Prostate gland (tissue), 2 donors: ENCODE results near the gene GTF2IRD1. TPM values are rescaled to one million over a fixed set of nuclear protein-coding genes. Genes with fewer than 3 reads are reported as not detected.

Experiments
- DNase-seq: peaks from one replicate; pipeline ENCODE4 v3.0.0-alpha.2; 2019; ENCODE audit warnings: low spot score
- H3K27ac ChIP-seq, 2 donors: fragments of 200-600 bp; sonication (generic); 2 replicates each; pipeline ENCODE4 v1.5.1; 2017 to 2019
- H3K27me3 ChIP-seq: fragments of 200-600 bp; sonication (generic); replicated peaks from 2 replicates; pipeline ENCODE4 v1.5.1; 2019; ENCODE audit not compliant: insufficient read depth
- H3K36me3 ChIP-seq, 2 donors: fragments of 200-600 bp; sonication (generic); 1 replicate in 1 of 2; 2 replicates in 1 of 2; pipeline versions ENCODE4 v1.5.1 to v1.8.1; 2017 to 2019
- H3K4me1 ChIP-seq: fragments of 200-600 bp; sonication (generic); replicated peaks from 2 replicates; pipeline ENCODE4 v1.5.1; 2019
- H3K4me3 ChIP-seq, 2 donors: fragments of 200-600 bp; sonication (generic); 2 replicates each; pipeline ENCODE4 v1.5.1; 2017 to 2019
- H3K9me3 ChIP-seq: fragments of 200-600 bp; sonication (generic); 2 replicates; pipeline ENCODE4 v1.5.1; 2017
- POLR2A ChIP-seq: fragments of 450-650 bp; IDR thresholded peaks from one replicate; pipeline ENCODE4 v1.6.1; 2016; ENCODE audit warnings: antibody characterized with exemption, mild to moderate bottlenecking
- POLR2AphosphoS5 ChIP-seq: sonication (generic); formaldehyde crosslinking; IDR thresholded peaks from one replicate; pipeline ENCODE4 v1.6.1; 2017; ENCODE audit warnings: antibody characterized with exemption
- WGBS: methylation state at CpG from one replicate; pipeline ENCODE4 v1.1.5; 2018; 5-methylcytosine and 5-hydroxymethylcytosine counted together
- intact Hi-C: fragments of 100-400 bp; cut with DNase I; formaldehyde crosslinking; loops from one replicate; pipeline ENCODE4 v1.14.2; 2022
- total RNA-seq, 2 donors: library from RNA; depleted of rRNA; stranded (reverse); fragments of >200 nt; gene quantifications; one replicate each; pipeline ENCODE4 v1.1.0, GENCODE V29; 2016
- TF ChIP-seq, protein P1 (sequence below), 4 experiments: fragments of 200-600 bp in 2 of 4; fragments of 450-650 bp in 2 of 4; sonication (generic) in 2 of 4; IDR thresholded peaks; 1 replicate in 3 of 4; 2 replicates in 1 of 4; pipeline ENCODE4 v1.5.1; 2016 to 2019; ENCODE audit warnings: antibody characterized with exemption in 4 of 4, mild to moderate bottlenecking in 2 of 4, moderate library complexity in 2 of 4

GTF2IRD1 gene
- total RNA-seq, 2 donors from 2014 or later: 24.0 to 36.6 TPM

DNA sequence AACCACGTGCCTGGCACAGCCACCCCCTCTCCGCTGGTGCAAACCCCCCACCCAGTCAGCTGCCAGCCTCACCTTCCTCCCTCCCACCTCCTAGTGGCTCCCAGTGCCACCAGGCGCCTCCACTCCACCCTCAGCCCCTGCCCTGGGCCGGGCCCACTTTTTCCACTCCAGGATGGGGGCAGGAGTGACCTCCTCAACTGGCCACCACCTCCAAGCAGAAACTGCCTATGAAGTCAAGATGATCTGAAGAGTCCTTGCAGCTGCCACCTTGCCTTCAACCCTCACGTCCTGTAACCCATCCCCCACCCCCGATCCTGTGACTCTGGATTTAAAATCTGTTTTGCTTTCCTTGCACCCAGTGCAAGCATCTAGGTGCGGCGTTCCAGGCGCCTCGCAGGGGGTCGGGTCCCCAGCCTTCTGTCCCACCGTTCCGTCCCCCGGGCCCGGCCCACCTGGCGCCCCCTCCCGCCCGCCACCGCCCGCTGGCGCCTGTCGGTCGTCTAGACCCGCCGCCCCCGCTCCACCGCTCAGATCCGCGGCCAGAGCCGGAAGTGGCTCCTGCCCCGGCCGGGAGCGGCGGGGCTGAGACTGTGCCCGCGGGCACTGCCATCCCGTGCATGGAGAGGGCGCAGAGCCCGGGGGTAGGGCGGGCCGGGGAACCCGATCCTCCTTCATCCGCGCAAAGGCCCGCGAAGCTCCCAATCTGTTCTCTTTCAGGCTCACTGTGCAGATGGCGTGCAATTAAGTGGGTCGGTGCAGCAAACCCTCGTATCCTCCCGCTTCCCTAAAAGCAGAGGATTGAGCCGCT lies 152.6 kb downstream of the GTF2IRD1 start:
- H3K27ac ChIP-seq: peak overlapping the region; percentile 69 to 78
- intact Hi-C loops: no loop called here
- H3K27me3 ChIP-seq: no peaks in the 10 kb centered on the region
- H3K9me3 ChIP-seq: no peaks in the 10 kb centered on the region
- peaks cover 6% of the 10 kb centered on the region for H3K4me1 ChIP-seq
- DNase-seq: peak; percentile 42
- no peaks in the 10 kb centered on the region for H3K36me3 ChIP-seq
- TF ChIP-seq POLR2AphosphoS5 (no peak), POLR2A (no peak)
- TF ChIP-seq, protein P1, sequence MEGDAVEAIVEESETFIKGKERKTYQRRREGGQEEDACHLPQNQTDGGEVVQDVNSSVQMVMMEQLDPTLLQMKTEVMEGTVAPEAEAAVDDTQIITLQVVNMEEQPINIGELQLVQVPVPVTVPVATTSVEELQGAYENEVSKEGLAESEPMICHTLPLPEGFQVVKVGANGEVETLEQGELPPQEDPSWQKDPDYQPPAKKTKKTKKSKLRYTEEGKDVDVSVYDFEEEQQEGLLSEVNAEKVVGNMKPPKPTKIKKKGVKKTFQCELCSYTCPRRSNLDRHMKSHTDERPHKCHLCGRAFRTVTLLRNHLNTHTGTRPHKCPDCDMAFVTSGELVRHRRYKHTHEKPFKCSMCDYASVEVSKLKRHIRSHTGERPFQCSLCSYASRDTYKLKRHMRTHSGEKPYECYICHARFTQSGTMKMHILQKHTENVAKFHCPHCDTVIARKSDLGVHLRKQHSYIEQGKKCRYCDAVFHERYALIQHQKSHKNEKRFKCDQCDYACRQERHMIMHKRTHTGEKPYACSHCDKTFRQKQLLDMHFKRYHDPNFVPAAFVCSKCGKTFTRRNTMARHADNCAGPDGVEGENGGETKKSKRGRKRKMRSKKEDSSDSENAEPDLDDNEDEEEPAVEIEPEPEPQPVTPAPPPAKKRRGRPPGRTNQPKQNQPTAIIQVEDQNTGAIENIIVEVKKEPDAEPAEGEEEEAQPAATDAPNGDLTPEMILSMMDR (IDR thresholded peaks at IDR 0.05): no peak
- peak overlapping the region; percentile 30 to 32 for H3K4me3 ChIP-seq
- 10% methylated on average over 37 of the region's 51 CpGs for WGBS

DNA sequence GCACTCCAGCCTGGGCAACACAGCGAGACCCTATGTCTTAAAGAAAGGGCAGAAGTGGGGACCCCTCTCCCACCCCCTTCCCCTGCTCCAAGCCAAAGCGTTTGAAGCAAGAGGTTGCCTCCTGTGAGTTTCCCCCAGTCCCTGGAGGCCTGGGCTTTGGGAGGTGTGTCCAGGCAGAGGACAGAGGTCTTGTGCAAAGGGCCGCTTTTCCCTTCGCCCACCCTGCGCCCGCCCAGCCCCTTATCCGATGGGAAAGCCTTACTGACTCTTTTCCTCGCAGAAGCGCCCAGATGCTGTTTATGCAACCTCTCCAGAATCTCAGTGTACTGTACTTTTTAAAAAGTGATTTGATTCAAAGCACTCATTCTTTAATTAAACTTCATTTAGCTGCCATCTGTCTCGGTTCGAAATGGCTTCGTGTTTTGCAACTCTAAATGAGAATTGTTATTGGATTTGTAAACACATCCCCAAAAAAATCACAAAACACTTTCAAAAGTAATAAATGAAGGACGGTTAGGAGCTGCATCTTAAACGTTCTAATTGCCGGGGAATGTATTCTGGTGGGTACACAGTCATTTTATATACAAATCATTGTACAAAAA lies 153.3 kb downstream of the GTF2IRD1 start:
- intact Hi-C loops: no loop called here
- no peak for TF ChIP-seq POLR2AphosphoS5
- 60% methylated on average over 15 of the region's 15 CpGs for WGBS
- Histone ChIP-seq H3K4me1 (peaks cover 6% of the 10 kb centered on the region), H3K4me3 (peak overlapping the region; percentile 30 to 32), H3K27me3 (no peaks in the 10 kb centered on the region), H3K36me3 (no peaks in the 10 kb centered on the region), H3K27ac (peak overlapping the region; percentile 69 to 78), H3K9me3 (no peaks in the 10 kb centered on the region)
- no peak for DNase-seq

DNA sequence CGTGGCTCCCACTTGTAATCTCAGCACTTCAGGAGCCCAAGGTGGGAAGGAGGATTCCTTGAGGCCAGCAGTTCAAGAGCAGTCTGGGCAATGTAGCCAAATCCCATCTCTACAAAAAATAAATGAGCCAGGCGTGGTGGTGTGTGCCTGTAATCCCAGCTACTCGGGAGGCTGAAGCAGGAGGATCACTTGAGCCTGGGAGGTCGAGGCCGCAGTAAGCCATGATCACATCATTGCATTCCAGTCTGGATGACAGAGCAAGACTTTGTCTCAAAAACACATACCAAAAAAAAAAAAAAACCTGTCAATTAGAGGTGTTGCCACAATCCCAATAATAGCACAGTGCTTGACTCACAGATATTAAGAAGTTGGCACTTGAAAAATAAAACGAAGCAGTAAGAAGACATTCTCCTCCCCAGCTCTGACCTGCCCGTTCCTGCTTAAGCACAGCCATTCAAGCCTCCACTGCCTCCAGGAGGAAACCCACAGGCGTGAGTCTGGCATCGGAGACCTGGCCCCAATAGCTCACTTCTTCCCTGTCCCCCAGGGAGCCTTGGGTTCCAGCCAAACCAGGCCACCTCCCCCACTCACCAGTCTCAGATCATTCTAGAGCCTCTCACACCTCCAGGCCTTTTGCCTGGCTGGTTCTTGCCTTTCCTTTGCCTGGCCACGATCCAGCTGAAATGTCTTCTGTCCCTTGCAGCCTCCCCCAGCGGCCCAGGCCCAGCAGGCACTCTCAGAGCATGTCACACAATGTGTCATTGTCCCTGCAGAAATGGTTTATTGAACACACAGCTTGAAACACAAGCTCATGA lies 158.5 kb downstream of the GTF2IRD1 start:
- Histone ChIP-seq H3K27ac (peak overlapping the region in 1 of 2 donors; percentile 48), H3K4me3 (no peak overlapping the region), H3K4me1 (no peaks in the 10 kb centered on the region), H3K9me3 (no peaks in the 10 kb centered on the region), H3K36me3 (no peaks in the 10 kb centered on the region), H3K27me3 (no peaks in the 10 kb centered on the region)
- WGBS: 49% methylated on average over 11 of the region's 11 CpGs
- DNase-seq: peak; percentile 49
- intact Hi-C loops: no loop called here
- TF ChIP-seq POLR2AphosphoS5 (peak; percentile 45), POLR2A (no peak)
- TF ChIP-seq, protein P1 (IDR thresholded peaks at IDR 0.05): peak in 1 of 4 experiments; percentile 11

DNA sequence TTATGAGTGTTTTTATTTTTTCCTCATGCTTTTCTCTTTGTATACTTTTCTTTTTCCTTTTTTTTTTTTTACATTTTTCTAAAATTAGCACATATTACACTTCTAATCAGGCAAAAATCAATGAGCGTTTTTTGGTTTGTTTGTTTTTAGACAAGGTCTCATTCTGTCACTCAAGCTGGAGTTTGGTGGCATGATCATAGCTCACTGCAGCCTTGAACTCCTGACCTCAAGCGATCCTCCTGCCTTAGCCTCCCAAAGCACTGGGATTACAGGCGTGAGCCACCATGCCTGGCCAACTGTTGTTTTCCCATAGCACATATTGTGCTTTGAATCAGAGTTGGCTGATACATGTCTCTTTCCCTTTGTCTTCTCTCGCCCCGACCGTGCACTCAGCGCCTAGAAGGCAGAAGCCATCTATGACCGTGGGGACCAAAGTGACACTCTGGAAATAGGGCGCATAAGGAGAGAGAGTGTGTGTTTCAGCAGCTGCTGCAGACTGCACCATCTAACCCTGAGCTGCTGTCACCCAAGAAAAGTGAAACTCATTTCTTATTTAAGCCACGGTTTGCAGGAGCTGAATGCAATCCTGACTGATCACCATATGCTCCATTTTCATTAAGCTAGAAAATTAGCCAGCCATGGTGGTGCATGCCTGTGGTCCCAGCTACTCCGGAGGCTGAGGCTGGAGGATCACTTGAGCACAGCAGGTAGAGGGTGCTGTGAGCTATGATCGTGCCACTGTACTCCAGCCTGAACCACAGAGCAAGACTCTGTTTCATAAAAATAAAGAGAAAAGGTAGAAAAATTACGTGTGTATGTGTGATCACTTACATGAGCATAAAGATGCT lies 162.5 kb downstream of the GTF2IRD1 start:
- Histone ChIP-seq H3K27ac (no peak overlapping the region), H3K4me1 (no peaks in the 10 kb centered on the region), H3K9me3 (no peaks in the 10 kb centered on the region), H3K36me3 (no peaks in the 10 kb centered on the region), H3K27me3 (no peaks in the 10 kb centered on the region), H3K4me3 (no peak overlapping the region)
- intact Hi-C loops: no loop called here
- DNase-seq: no peak
- WGBS: 91% methylated on average over 13 of the region's 13 CpGs
- TF ChIP-seq, protein P1 (IDR thresholded peaks at IDR 0.05): no peak
- TF ChIP-seq POLR2A (no peak), POLR2AphosphoS5 (no peak)
